Prostate gland (tissue), 2 donors: ENCODE results near the gene EHMT1.

Experiments used
- CTCF ChIP-seq, 4 experiments: fragments of 200-600 bp in 2 of 4; fragments of 450-650 bp in 2 of 4; sonication (generic) in 2 of 4; IDR thresholded peaks; 1 replicate in 3 of 4; 2 replicates in 1 of 4; pipeline ENCODE4 v1.5.1; 2016 to 2019; ENCODE audit warnings: antibody characterized with exemption in 4 of 4, mild to moderate bottlenecking in 2 of 4, moderate library complexity in 2 of 4
- POLR2A ChIP-seq: fragments of 450-650 bp; IDR thresholded peaks from one replicate; pipeline ENCODE4 v1.6.1; 2016; ENCODE audit warnings: antibody characterized with exemption, mild to moderate bottlenecking
- POLR2AphosphoS5 ChIP-seq: sonication (generic); formaldehyde crosslinking; IDR thresholded peaks from one replicate; pipeline ENCODE4 v1.6.1; 2017; ENCODE audit warnings: antibody characterized with exemption

GRCh38 chr9:137764171-137764671 is 145.4 kb downstream of the EHMT1 start:
- TF ChIP-seq POLR2AphosphoS5 (no peak), POLR2A (no peak), CTCF (IDR thresholded peaks at IDR 0.05) (no peak)
